ENCODE measurements around the gene NMNAT2.

The NMNAT2 gene

GRCh38 chr1:183248989-183249691 is 169.0 kb downstream of the NMNAT2 start:
- H3K4me3 ChIP-seq (IDR thresholded peaks at IDR 0.05; ENCODE audit: insufficient read depth, low read depth, low read length): no peak overlapping the region
- no peak for TF ChIP-seq CTCF (conservative IDR thresholded peaks at IDR 0.05; ENCODE audit: low read depth, low read length)
- no peak overlapping the region for H3K27ac ChIP-seq

GRCh38 chr1:183247931-183248330 is 170.2 kb downstream of the NMNAT2 start:
- no peak overlapping the region for H3K27ac ChIP-seq
- no peak for TF ChIP-seq CTCF (conservative IDR thresholded peaks at IDR 0.05; ENCODE audit: low read depth, low read length)
- H3K4me2 ChIP-seq: no peak overlapping the region
- H3K9ac ChIP-seq: no peak overlapping the region
- H3K27me3 ChIP-seq (ENCODE audit: insufficient read depth, low read depth): no peaks in the 10 kb centered on the region
- H3K79me2 ChIP-seq (ENCODE audit: insufficient read depth, low read depth): no peaks in the 10 kb centered on the region
- H3K4me1 ChIP-seq (ENCODE audit: low read depth, poor library complexity, severe bottlenecking): no peaks in the 10 kb centered on the region
- H4K20me1 ChIP-seq (ENCODE audit: insufficient read depth): no peaks in the 10 kb centered on the region
- no peak overlapping the region for H3K4me3 ChIP-seq (IDR thresholded peaks at IDR 0.05; ENCODE audit: insufficient read depth, low read depth, low read length)
- H2AFZ ChIP-seq (ENCODE audit: low read depth): no peak overlapping the region
- H3K36me3 ChIP-seq (ENCODE audit: insufficient read depth): no peaks in the 10 kb centered on the region

More at GRCh38 chr1:183248989-183249691, 169.0 kb downstream of the NMNAT2 start:
- no peaks in the 10 kb centered on the region for H3K27me3 ChIP-seq (ENCODE audit: insufficient read depth, low read depth)
- H4K20me1 ChIP-seq (ENCODE audit: insufficient read depth): no peaks in the 10 kb centered on the region
- H3K4me1 ChIP-seq (ENCODE audit: low read depth, poor library complexity, severe bottlenecking): no peaks in the 10 kb centered on the region
- H3K9ac ChIP-seq: no peak overlapping the region
- H2AFZ ChIP-seq (ENCODE audit: low read depth): no peak overlapping the region
- H3K4me2 ChIP-seq: no peak overlapping the region
- H3K79me2 ChIP-seq (ENCODE audit: insufficient read depth, low read depth): no peaks in the 10 kb centered on the region
- H3K36me3 ChIP-seq (ENCODE audit: insufficient read depth): no peaks in the 10 kb centered on the region

DNA sequence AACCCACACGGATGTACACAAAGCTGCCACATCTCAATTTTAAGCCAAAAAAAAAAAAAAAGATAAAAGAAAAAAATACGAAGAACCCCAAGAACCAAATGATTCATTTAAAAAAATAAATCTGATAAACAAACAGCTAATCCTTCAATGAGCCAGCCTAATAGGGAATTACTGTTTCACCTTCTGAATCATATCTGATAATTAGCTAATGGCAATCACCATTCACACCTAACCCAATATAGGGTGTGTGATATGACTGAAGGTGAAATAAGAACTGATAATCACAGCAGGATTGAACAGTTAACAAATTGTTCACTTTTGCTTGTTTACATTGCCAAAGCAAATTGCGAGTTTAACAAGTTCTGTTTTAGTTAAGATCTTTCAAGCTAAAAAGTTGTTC is 170.7 kb downstream of the NMNAT2 start:
- H3K4me3 ChIP-seq (IDR thresholded peaks at IDR 0.05; ENCODE audit: insufficient read depth, low read depth, low read length): no peak overlapping the region
- no peaks in the 10 kb centered on the region for H3K4me1 ChIP-seq (ENCODE audit: low read depth, poor library complexity, severe bottlenecking)
- H4K20me1 ChIP-seq (ENCODE audit: insufficient read depth): no peaks in the 10 kb centered on the region
- H3K9ac ChIP-seq: no peak overlapping the region
- no peak overlapping the region for H3K4me2 ChIP-seq
- H3K36me3 ChIP-seq (ENCODE audit: insufficient read depth): no peaks in the 10 kb centered on the region
- no peaks in the 10 kb centered on the region for H3K79me2 ChIP-seq (ENCODE audit: insufficient read depth, low read depth)
- TF ChIP-seq CTCF (conservative IDR thresholded peaks at IDR 0.05; ENCODE audit: low read depth, low read length): no peak
- H3K27me3 ChIP-seq (ENCODE audit: insufficient read depth, low read depth): no peaks in the 10 kb centered on the region
- H3K27ac ChIP-seq: no peak overlapping the region
- no peak overlapping the region for H2AFZ ChIP-seq (ENCODE audit: low read depth)

DNA sequence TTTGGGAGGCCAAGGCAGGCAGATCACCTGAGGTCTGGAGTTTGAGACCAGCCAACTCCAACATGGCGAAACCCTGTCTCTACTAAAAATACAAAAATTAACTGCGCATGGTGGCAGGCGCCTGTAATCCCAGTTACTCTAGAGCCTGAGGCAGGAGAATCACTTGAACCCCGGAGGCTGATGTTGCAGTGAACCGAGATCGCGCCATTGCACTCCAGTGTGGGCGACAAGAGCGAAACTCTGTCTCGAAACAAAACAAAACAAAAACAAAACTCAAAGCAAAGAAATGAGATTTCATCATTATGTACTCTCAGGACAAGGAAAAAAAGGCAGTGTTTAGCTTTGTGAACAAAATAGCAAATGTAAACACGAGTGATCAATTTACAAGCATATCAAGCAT is 171.1 kb downstream of the NMNAT2 start:
- Histone ChIP-seq H2AFZ (ENCODE audit: low read depth) (no peak overlapping the region), H3K27me3 (ENCODE audit: insufficient read depth, low read depth) (no peaks in the 10 kb centered on the region)

More for the DNA sequence above, 171.1 kb downstream of the NMNAT2 start:
- H4K20me1 ChIP-seq (ENCODE audit: insufficient read depth): no peaks in the 10 kb centered on the region
- H3K79me2 ChIP-seq (ENCODE audit: insufficient read depth, low read depth): no peaks in the 10 kb centered on the region
- no peak overlapping the region for H3K4me3 ChIP-seq (IDR thresholded peaks at IDR 0.05; ENCODE audit: insufficient read depth, low read depth, low read length)
- no peak overlapping the region for H3K27ac ChIP-seq
- H3K4me2 ChIP-seq: no peak overlapping the region
- H3K4me1 ChIP-seq (ENCODE audit: low read depth, poor library complexity, severe bottlenecking): no peaks in the 10 kb centered on the region
- H3K9ac ChIP-seq: no peak overlapping the region
- no peaks in the 10 kb centered on the region for H3K36me3 ChIP-seq (ENCODE audit: insufficient read depth)
- no peak for TF ChIP-seq CTCF (conservative IDR thresholded peaks at IDR 0.05; ENCODE audit: low read depth, low read length)

All from KMS-11 (cell line).